HG03575 (cell line): ENCODE measurements around the gene IKZF2.

Experiments
- ATAC-seq: cut with Tn5 transposase; IDR thresholded peaks from one replicate; pipeline ENCODE4 v1.9.1; 2021; ENCODE audit not compliant: unreplicated experiment, insufficient number of reproducible peaks, low FRiP score; ENCODE audit errors: extremely low read depth

Gene IKZF2

GRCh38 chr2:213151437-213152064 lies at the start of gene IKZF2:
IKZF2 (minus strand) TSS chr2:213151612; CDS start chr2:213148629, 2,983 bp downstream.
- ATAC-seq = peak; percentile 33

GRCh38 chr2:213199871-213200270 lies 48.5 kb upstream of the IKZF2 start:
- ATAC-seq = no peak

- no peak for ATAC-seq
These were observed 37.8 kb upstream of the IKZF2 start for GRCh38 chr2:213189001-213189899.

GRCh38 chr2:213188533-213188867 lies 37.1 kb upstream of the IKZF2 start:
- ATAC-seq = no peak

- ATAC-seq = no peak
These were observed 36.6 kb upstream of the IKZF2 start for GRCh38 chr2:213187833-213188532.

GRCh38 chr2:213187386-213187785 lies 36.0 kb upstream of the IKZF2 start:
- ATAC-seq = no peak

GRCh38 chr2:213185147-213185822 lies 33.9 kb upstream of the IKZF2 start:
- peak; percentile 98 for ATAC-seq

- no peak for ATAC-seq
These were observed 30.3 kb upstream of the IKZF2 start for GRCh38 chr2:213181712-213182111.

- no peak for ATAC-seq
These were observed 26.3 kb upstream of the IKZF2 start for GRCh38 chr2:213177679-213178078.

GRCh38 chr2:213175673-213176247 lies 24.3 kb upstream of the IKZF2 start:
- ATAC-seq = no peak

- no peak for ATAC-seq
These were observed 21.2 kb upstream of the IKZF2 start for GRCh38 chr2:213172641-213173040.

- no peak for ATAC-seq
These were observed 19.7 kb upstream of the IKZF2 start for GRCh38 chr2:213171147-213171546.

- ATAC-seq = no peak
These were observed 16.0 kb upstream of the IKZF2 start for GRCh38 chr2:213167271-213167930.

- peak; percentile 99 for ATAC-seq
These were observed 14.7 kb upstream of the IKZF2 start for GRCh38 chr2:213166109-213166508.

- ATAC-seq = no peak
These were observed 12.9 kb upstream of the IKZF2 start for GRCh38 chr2:213164263-213164662.

GRCh38 chr2:213162516-213163118 lies 11.2 kb upstream of the IKZF2 start:
- ATAC-seq = no peak

GRCh38 chr2:213161759-213162515 lies 10.5 kb upstream of the IKZF2 start:
- ATAC-seq = no peak
